ENCODE measurements around the gene ADORA1.

Gene ADORA1

DNA sequence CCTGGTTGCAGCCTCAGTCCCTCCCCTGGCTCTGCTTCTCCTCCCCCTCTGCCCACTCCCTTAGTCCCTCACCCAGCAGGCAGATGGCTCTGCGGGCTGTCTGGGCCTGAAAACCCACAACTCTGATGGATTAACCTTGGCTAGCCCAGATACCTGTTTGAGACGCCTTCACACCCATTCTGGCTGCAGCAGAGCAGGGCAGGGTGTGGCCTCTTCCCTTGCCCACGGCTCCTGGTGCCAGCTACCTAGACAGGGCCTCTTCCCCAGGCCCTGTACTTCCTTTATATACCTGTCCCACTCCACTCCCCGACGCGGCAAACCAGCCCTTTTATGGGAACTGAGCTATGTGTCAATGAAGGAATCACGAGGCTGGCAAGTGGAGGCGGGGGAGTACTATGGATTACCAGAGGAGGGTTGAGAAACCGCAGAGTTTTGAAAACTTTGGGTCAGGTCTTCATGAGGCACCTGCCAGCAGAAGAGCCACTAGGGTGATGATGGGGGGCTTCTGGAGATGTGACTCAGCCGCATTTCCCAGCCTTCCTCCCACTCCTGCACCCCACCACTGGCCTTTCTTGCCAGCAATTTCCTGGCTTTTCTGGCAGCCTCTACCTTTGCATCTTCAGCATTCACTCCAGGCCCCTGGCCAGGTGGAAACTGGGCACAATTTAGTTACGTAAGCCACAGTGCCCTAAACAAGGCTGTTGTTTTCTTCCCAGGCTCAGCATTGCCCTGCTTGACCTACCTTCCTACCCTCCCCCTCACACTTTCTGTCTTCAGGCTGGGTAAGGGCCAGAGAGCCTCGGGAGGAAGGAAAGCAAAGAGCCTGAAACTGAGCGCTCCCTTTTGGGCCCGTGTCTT lies 59.1 kb downstream of the ADORA1 start, which contains the start of gene CHI3L1:
Gene CHI3L1 (minus strand): TSS at position 259 of the 858 bp plus-strand sequence. CDS start 81 bp downstream, at position 178.
- Histone ChIP-seq H3K27ac (replicated peaks) (peak within 1 kb of the TSS; percentile 74), H3K27me3 (ENCODE audit: insufficient read depth, poor library complexity, severe bottlenecking) (no peaks in the 10 kb centered on the region), H3K4me3 (replicated peaks; ENCODE audit: insufficient read depth, low read length) (peak within 1 kb of the TSS; percentile 66)
- DNase-seq (ENCODE audit: low read depth in 1 of 2, low spot score in 1 of 2), result peak; percentile 94 to 97
- TF ChIP-seq, protein P1, sequence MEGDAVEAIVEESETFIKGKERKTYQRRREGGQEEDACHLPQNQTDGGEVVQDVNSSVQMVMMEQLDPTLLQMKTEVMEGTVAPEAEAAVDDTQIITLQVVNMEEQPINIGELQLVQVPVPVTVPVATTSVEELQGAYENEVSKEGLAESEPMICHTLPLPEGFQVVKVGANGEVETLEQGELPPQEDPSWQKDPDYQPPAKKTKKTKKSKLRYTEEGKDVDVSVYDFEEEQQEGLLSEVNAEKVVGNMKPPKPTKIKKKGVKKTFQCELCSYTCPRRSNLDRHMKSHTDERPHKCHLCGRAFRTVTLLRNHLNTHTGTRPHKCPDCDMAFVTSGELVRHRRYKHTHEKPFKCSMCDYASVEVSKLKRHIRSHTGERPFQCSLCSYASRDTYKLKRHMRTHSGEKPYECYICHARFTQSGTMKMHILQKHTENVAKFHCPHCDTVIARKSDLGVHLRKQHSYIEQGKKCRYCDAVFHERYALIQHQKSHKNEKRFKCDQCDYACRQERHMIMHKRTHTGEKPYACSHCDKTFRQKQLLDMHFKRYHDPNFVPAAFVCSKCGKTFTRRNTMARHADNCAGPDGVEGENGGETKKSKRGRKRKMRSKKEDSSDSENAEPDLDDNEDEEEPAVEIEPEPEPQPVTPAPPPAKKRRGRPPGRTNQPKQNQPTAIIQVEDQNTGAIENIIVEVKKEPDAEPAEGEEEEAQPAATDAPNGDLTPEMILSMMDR (IDR thresholded peaks at IDR 0.05; ENCODE audit: insufficient read depth, low read length), result no peak
- TF ChIP-seq SPI1 (IDR thresholded peaks at IDR 0.05; ENCODE audit: borderline replicate concordance, low read depth) (peak; percentile 71; the same call in 1 of the 2 replicates), POLR2AphosphoS5 (IDR thresholded peaks at IDR 0.05; ENCODE audit: low read depth) (peak; percentile 88), GABPA (IDR thresholded peaks at IDR 0.05; ENCODE audit: low read depth) (0 out of 2 replicates have a peak, but pooled peaks have one; percentile 20)

DNA sequence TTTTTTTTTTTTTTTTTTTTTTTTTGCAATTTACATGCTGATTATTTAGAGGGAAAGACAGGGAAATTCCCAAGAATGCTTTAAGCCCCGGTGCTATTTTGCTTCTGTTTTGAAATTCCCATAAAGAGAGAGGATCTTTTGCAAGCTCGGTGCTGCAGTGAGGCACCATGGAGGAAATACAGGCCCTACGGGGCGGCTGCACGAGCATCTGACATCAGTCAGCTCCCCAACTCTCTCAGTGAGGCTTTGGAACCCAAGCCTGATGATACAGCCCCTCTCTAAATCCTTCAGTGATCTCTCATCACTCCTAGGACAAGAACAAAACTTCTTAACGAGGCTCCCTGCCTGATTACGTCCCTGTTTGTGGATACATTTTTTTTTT lies 59.8 kb downstream of the ADORA1 start:
- peak in 1 of 2 experiments; percentile 42 for DNase-seq (ENCODE audit: low read depth in 1 of 2, low spot score in 1 of 2)
- TF ChIP-seq SPI1 (IDR thresholded peaks at IDR 0.05; ENCODE audit: borderline replicate concordance, low read depth), result no peak
- TF ChIP-seq, protein P1 (IDR thresholded peaks at IDR 0.05; ENCODE audit: insufficient read depth, low read length), result no peak
- no peak for TF ChIP-seq GABPA (IDR thresholded peaks at IDR 0.05; ENCODE audit: low read depth)
- TF ChIP-seq, protein P2, sequence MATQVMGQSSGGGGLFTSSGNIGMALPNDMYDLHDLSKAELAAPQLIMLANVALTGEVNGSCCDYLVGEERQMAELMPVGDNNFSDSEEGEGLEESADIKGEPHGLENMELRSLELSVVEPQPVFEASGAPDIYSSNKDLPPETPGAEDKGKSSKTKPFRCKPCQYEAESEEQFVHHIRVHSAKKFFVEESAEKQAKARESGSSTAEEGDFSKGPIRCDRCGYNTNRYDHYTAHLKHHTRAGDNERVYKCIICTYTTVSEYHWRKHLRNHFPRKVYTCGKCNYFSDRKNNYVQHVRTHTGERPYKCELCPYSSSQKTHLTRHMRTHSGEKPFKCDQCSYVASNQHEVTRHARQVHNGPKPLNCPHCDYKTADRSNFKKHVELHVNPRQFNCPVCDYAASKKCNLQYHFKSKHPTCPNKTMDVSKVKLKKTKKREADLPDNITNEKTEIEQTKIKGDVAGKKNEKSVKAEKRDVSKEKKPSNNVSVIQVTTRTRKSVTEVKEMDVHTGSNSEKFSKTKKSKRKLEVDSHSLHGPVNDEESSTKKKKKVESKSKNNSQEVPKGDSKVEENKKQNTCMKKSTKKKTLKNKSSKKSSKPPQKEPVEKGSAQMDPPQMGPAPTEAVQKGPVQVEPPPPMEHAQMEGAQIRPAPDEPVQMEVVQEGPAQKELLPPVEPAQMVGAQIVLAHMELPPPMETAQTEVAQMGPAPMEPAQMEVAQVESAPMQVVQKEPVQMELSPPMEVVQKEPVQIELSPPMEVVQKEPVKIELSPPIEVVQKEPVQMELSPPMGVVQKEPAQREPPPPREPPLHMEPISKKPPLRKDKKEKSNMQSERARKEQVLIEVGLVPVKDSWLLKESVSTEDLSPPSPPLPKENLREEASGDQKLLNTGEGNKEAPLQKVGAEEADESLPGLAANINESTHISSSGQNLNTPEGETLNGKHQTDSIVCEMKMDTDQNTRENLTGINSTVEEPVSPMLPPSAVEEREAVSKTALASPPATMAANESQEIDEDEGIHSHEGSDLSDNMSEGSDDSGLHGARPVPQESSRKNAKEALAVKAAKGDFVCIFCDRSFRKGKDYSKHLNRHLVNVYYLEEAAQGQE (IDR thresholded peaks at IDR 0.05; ENCODE audit: insufficient replicate concordance, low read depth), result no peak
- TF ChIP-seq POLR2AphosphoS5 (IDR thresholded peaks at IDR 0.05; ENCODE audit: low read depth), result no peak
- no peak overlapping the region for H3K4me3 ChIP-seq (replicated peaks; ENCODE audit: insufficient read depth, low read length)
- no peaks in the 10 kb centered on the region for H3K27me3 ChIP-seq (ENCODE audit: insufficient read depth, poor library complexity, severe bottlenecking)
- peak overlapping the region; percentile 74 for H3K27ac ChIP-seq (replicated peaks)

DNA sequence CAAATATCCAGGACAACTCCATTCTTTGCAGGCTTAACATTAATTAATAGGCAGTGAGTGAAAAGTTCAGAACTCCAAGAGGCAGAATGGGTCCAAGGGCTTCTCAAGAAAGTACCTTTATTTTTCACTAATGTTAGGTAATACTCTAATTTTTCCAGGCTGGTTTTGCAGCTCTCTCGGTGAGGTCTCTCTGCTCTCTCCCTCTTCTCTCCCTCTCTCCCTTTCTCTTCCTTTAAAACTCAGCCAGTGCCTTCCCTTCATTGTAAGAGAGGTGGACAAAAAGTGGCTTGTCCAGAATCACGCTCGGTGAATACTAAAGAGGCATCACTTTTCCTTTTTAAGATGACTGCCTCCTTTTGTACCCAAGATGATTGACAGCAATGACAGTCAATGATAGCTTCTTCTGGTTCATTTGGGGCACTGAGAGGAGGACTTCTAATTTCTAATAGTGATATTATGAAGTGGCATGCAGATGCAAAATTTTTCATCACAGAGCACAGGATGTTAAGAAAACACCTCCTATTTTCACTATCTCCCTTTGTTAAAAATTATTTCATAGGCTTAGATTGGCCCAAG lies 60.3 kb downstream of the ADORA1 start:
- Histone ChIP-seq H3K4me3 (replicated peaks; ENCODE audit: insufficient read depth, low read length) (no peak overlapping the region), H3K27ac (replicated peaks) (peak overlapping the region; percentile 74), H3K27me3 (ENCODE audit: insufficient read depth, poor library complexity, severe bottlenecking) (no peaks in the 10 kb centered on the region)
- no peak for DNase-seq (ENCODE audit: low read depth in 1 of 2, low spot score in 1 of 2)
- TF ChIP-seq, protein P1 (IDR thresholded peaks at IDR 0.05; ENCODE audit: insufficient read depth, low read length), result no peak
- no peak for TF ChIP-seq GABPA (IDR thresholded peaks at IDR 0.05; ENCODE audit: low read depth)
- TF ChIP-seq, protein P2 (IDR thresholded peaks at IDR 0.05; ENCODE audit: insufficient replicate concordance, low read depth), result no peak
